Testis (tissue), 3 donors: ENCODE data around the gene RPS18. TPM values are rescaled to one million over a fixed set of nuclear protein-coding genes. Genes with fewer than 3 reads are reported as not detected.
A peak's percentile ranks its signal among the peaks of the same experiment; 100 is the strongest.
"Not testable (repeated sequence)": the region's sequence is repeated elsewhere in the genome, so short reads cannot be mapped to it uniquely, and the experiment has no call there.

Source experiments
- DNase-seq: peaks from one replicate; pipeline ENCODE4 v3.0.0-alpha.2; 2019
- H3K27ac ChIP-seq, 2 donors: fragments of 200-600 bp; sonication (generic); one replicate each; pipeline ENCODE4 v1.5.1; 2019
- H3K27me3 ChIP-seq: fragments of 200-600 bp; sonication (generic); one replicate; pipeline ENCODE4 v1.5.1; 2019
- H3K36me3 ChIP-seq: fragments of 200-600 bp; sonication (generic); one replicate; pipeline ENCODE4 v1.5.1; 2017; ENCODE audit warnings: low read depth; ENCODE audit errors: missing control alignments
- H3K4me1 ChIP-seq: fragments of 200-600 bp; sonication (generic); one replicate; pipeline ENCODE4 v1.5.1; 2019
- H3K4me3 ChIP-seq, 2 donors: fragments of 200-600 bp; sonication (generic); one replicate each; pipeline ENCODE4 v1.5.1; 2017 to 2019
- H3K9me3 ChIP-seq: fragments of 200-600 bp; sonication (generic); one replicate; pipeline ENCODE4 v1.5.1; 2017
- POLR2A ChIP-seq: fragments of 450-650 bp; IDR thresholded peaks from one replicate; pipeline ENCODE4 v1.6.1; 2017; ENCODE audit warnings: antibody characterized with exemption, mild to moderate bottlenecking, moderate library complexity
- WGBS, 2 donors: methylation state at CpG; one replicate each; pipeline ENCODE4 v1.1.5; 2018; 5-methylcytosine and 5-hydroxymethylcytosine counted together
- intact Hi-C: fragments of 100-400 bp; cut with DNase I; formaldehyde crosslinking; loops from one replicate; pipeline ENCODE4 v1.15.1; 2023; ENCODE audit warnings: low total_unique reads
- polyA plus RNA-seq: library from polyadenylated mRNA; stranded (reverse); fragments of 350-450 nt; fragmentation: Illumina TruSeq; extraction: RNeasy Lipid Tissue Mini Kit (QIAGEN cat#74804); gene quantifications from one replicate; pipeline ENCODE4 v1.2.3, GENCODE V29; 2014; ENCODE audit warnings: low read depth, low replicate concordance; ENCODE audit not compliant: insufficient read depth
- total RNA-seq, 2 donors: library from RNA; depleted of rRNA; stranded (reverse); fragments of >200 nt; gene quantifications; one replicate each; pipeline ENCODE4 v1.2.3, GENCODE V29; 2016
- TF ChIP-seq, protein P1 (sequence below), 3 experiments: fragments of 450-650 bp in 2 of 3; fragments of 200-600 bp in 1 of 3; sonication (generic) in 1 of 3; IDR thresholded peaks; one replicate each; pipeline ENCODE4 v1.5.1; 2016 to 2019; ENCODE audit warnings: antibody characterized with exemption in 3 of 3, mild to moderate bottlenecking in 2 of 3, moderate library complexity in 1 of 3

The RPS18 gene
- total and polyA plus RNA-seq, 3 donors from 2014 or later: 685 to 2,185 (median 1,953) TPM

- no peaks in the 10 kb centered on the region for H3K27me3 ChIP-seq
- no peak overlapping the region for H3K27ac ChIP-seq
- peaks cover 32% of the 10 kb centered on the region for H3K4me1 ChIP-seq
- no peak for DNase-seq
- WGBS, 2 donors: 69 to 71% methylated on average over 14 of the region's 14 CpGs
- H3K9me3 ChIP-seq: no peaks in the 10 kb centered on the region
- H3K4me3 ChIP-seq: no peak overlapping the region
- H3K36me3 ChIP-seq: no peaks in the 10 kb centered on the region
- TF ChIP-seq, protein P1, sequence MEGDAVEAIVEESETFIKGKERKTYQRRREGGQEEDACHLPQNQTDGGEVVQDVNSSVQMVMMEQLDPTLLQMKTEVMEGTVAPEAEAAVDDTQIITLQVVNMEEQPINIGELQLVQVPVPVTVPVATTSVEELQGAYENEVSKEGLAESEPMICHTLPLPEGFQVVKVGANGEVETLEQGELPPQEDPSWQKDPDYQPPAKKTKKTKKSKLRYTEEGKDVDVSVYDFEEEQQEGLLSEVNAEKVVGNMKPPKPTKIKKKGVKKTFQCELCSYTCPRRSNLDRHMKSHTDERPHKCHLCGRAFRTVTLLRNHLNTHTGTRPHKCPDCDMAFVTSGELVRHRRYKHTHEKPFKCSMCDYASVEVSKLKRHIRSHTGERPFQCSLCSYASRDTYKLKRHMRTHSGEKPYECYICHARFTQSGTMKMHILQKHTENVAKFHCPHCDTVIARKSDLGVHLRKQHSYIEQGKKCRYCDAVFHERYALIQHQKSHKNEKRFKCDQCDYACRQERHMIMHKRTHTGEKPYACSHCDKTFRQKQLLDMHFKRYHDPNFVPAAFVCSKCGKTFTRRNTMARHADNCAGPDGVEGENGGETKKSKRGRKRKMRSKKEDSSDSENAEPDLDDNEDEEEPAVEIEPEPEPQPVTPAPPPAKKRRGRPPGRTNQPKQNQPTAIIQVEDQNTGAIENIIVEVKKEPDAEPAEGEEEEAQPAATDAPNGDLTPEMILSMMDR (IDR thresholded peaks at IDR 0.05): no peak
- no peak for TF ChIP-seq POLR2A
- intact Hi-C loops: loop anchor here (2.0 kb wide), 1 partner anchor 15 kb away; the partner anchor contains the start of genes PFDN6 and WDR46
These were observed 2.3 kb downstream of the RPS18 start for GRCh38 chr6:33273924-33274902.

GRCh38 chr6:33275795-33276580, 4.1 kb downstream of the RPS18 start:
- peak overlapping the region; percentile 79 to 87 for H3K27ac ChIP-seq
- DNase-seq, H3K4me3 ChIP-seq, H3K27me3 ChIP-seq, intact Hi-C loops, H3K36me3 ChIP-seq, H3K9me3 ChIP-seq: not testable (repeated sequence)
- peaks cover 27% of the 10 kb centered on the region for H3K4me1 ChIP-seq
- WGBS, 2 donors: 62 to 72% methylated on average over 16 of the region's 16 CpGs

DNA sequence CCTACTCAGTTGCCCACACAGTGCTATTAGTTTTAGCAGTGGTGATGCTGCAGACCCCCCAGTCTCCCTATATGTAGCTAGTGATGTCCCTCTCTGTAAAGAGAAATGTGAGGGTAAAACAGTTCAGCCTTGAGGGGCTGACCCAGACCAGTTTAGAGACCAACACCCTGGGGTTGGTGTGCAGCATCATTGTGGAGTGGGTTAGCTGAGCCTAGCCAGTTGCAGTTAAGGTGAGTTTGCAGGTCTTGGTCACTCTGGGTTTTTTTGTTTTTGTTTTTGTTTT, 4.6 kb downstream of the RPS18 start:
- Histone ChIP-seq H3K27ac (peak overlapping the region; percentile 79 to 87), H3K27me3 (no peaks in the 10 kb centered on the region), H3K9me3 (no peaks in the 10 kb centered on the region), H3K4me3 (peak overlapping the region; percentile 60 to 81), H3K4me1 (peaks cover 27% of the 10 kb centered on the region), H3K36me3 (no peaks in the 10 kb centered on the region)
- intact Hi-C loops: no loop called here
- no peak for DNase-seq
- TF ChIP-seq POLR2A: no peak
- TF ChIP-seq, protein P1 (IDR thresholded peaks at IDR 0.05): no peak

GRCh38 chr6:33276864-33277662, 5.2 kb downstream of the RPS18 start, which contains the start of gene B3GALT4:
B3GALT4 (plus strand) TSS chr6:33277123; CDS start chr6:33277420, 297 bp downstream.
- Histone ChIP-seq H3K27ac (peak within 1 kb of the TSS; percentile 79 to 87), H3K36me3 (no peaks in the 10 kb centered on the region), H3K9me3 (no peaks in the 10 kb centered on the region), H3K4me1 (peaks cover 27% of the 10 kb centered on the region), H3K27me3 (no peaks in the 10 kb centered on the region), H3K4me3 (peak within 1 kb of the TSS; percentile 60 to 81)
- intact Hi-C loops: no loop called here
- TF ChIP-seq, protein P1 (IDR thresholded peaks at IDR 0.05): peak in 2 of 3 experiments; percentile 44
- no peak for TF ChIP-seq POLR2A
- peak; percentile 81 for DNase-seq
- 0 to 2% methylated on average over 46 to 62 of the region's 80 CpGs for WGBS, 2 donors
